ENCODE measurements around the gene PLEKHG2.

The PLEKHG2 gene

DNA sequence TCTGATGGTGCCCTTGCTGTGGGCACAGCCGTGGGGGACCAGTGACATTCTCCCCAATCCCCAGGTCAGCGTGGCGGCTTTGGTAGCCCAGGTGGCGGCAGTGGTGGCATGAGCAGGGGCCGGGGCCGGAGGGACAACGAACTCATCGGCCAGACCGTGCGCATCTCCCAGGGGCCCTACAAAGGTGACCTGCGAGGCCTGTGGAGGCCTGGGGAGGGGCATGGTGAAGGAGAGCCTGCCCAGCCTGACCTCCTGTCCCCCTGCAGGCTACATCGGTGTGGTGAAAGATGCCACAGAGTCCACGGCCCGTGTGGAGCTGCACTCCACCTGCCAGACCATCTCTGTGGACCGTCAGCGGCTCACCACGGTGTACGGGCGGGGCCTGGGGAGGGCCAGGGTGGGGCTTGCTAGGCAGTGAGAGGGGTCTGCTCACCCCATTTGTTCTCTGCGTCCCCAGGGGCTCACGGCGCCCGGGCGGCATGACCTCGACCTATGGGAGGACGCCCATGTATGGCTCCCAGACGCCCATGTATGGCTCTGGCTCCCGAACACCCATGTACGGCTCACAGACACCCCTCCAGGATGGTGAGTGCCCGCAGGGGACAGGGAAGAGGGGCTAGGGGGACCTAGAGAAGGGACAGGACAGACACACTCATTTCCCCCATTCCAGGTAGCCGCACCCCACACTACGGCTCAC lies 60.4 kb downstream of the PLEKHG2 start:
- H3K36me3 ChIP-seq (replicated peaks; ENCODE audit: insufficient read depth, low read length) = peaks cover 10% of the 10 kb centered on the region
- no peak for DNase-seq
- TF ChIP-seq, protein P1, sequence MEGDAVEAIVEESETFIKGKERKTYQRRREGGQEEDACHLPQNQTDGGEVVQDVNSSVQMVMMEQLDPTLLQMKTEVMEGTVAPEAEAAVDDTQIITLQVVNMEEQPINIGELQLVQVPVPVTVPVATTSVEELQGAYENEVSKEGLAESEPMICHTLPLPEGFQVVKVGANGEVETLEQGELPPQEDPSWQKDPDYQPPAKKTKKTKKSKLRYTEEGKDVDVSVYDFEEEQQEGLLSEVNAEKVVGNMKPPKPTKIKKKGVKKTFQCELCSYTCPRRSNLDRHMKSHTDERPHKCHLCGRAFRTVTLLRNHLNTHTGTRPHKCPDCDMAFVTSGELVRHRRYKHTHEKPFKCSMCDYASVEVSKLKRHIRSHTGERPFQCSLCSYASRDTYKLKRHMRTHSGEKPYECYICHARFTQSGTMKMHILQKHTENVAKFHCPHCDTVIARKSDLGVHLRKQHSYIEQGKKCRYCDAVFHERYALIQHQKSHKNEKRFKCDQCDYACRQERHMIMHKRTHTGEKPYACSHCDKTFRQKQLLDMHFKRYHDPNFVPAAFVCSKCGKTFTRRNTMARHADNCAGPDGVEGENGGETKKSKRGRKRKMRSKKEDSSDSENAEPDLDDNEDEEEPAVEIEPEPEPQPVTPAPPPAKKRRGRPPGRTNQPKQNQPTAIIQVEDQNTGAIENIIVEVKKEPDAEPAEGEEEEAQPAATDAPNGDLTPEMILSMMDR (IDR thresholded peaks at IDR 0.05; ENCODE audit: low read length) = no peak
- no peak for TF ChIP-seq EZH2phosphoT487 (IDR thresholded peaks at IDR 0.05; ENCODE audit: low read length)
- no peak for TF ChIP-seq EZH2 (optimal IDR thresholded peaks at IDR 0.05; ENCODE audit: low read depth, low read length)
- H2AFZ ChIP-seq (ENCODE audit: low read length) = no peak overlapping the region
- H3K9ac ChIP-seq (ENCODE audit: low read length) = no peak overlapping the region
- H3K9me3 ChIP-seq (replicated peaks; ENCODE audit: insufficient read depth, low read length) = no peaks in the 10 kb centered on the region
- no peak overlapping the region for H3K4me2 ChIP-seq (ENCODE audit: low read depth, low read length)
- H3K4me1 ChIP-seq (ENCODE audit: low read length) = no peaks in the 10 kb centered on the region
- H3F3A ChIP-seq (ENCODE audit: insufficient read depth, low read length) = 0 out of 2 replicates have a peak, but pooled peaks cover 5% of the 10 kb centered on the region
- H3K27me3 ChIP-seq (replicated peaks; ENCODE audit: insufficient read depth, low read length) = no peaks in the 10 kb centered on the region
- no peaks in the 10 kb centered on the region for H4K20me1 ChIP-seq (ENCODE audit: insufficient read depth, low read length)
- no peak overlapping the region for H3K27ac ChIP-seq (ENCODE audit: low read length)
- H3K4me3 ChIP-seq (ENCODE audit: low read length) = no peak overlapping the region
- H3K9me2 ChIP-seq (replicated peaks; ENCODE audit: insufficient read depth, low read length) = no peaks in the 10 kb centered on the region
- no peaks in the 10 kb centered on the region; the same call in 1 of the 2 replicates for H3K79me2 ChIP-seq (ENCODE audit: low read length)

- Histone ChIP-seq H3K36me3 (replicated peaks; ENCODE audit: insufficient read depth, low read length) (peaks cover 10% of the 10 kb centered on the region), H3K79me2 (ENCODE audit: low read length) (no peaks in the 10 kb centered on the region; the same call in 1 of the 2 replicates)
These were observed 61.0 kb downstream of the PLEKHG2 start for GRCh38 chr19:39473443-39473960.

GRCh38 chr19:39474139-39474620 lies 61.7 kb downstream of the PLEKHG2 start:
- no peaks in the 10 kb centered on the region for H3K27me3 ChIP-seq (replicated peaks; ENCODE audit: insufficient read depth, low read length)
- H3K79me2 ChIP-seq (ENCODE audit: low read length) = no peaks in the 10 kb centered on the region
- TF ChIP-seq, protein P1 (IDR thresholded peaks at IDR 0.05; ENCODE audit: low read length) = peak; percentile 81
- no peak for TF ChIP-seq EZH2 (optimal IDR thresholded peaks at IDR 0.05; ENCODE audit: low read depth, low read length)
- H3K4me1 ChIP-seq (ENCODE audit: low read length) = no peaks in the 10 kb centered on the region
- H2AFZ ChIP-seq (ENCODE audit: low read length) = no peak overlapping the region
- H3K4me3 ChIP-seq (ENCODE audit: low read length) = no peak overlapping the region
- 0 out of 2 replicates have a peak, but pooled peaks cover 6% of the 10 kb centered on the region for H3F3A ChIP-seq (ENCODE audit: insufficient read depth, low read length)
- no peaks in the 10 kb centered on the region for H3K9me3 ChIP-seq (replicated peaks; ENCODE audit: insufficient read depth, low read length)
- no peak overlapping the region for H3K9ac ChIP-seq (ENCODE audit: low read length)
- DNase-seq = peak; percentile 18
- H3K4me2 ChIP-seq (ENCODE audit: low read depth, low read length) = no peak overlapping the region
- H3K9me2 ChIP-seq (replicated peaks; ENCODE audit: insufficient read depth, low read length) = no peaks in the 10 kb centered on the region
- H3K27ac ChIP-seq (ENCODE audit: low read length) = no peak overlapping the region
- no peaks in the 10 kb centered on the region for H4K20me1 ChIP-seq (ENCODE audit: insufficient read depth, low read length)
- peaks cover 7% of the 10 kb centered on the region for H3K36me3 ChIP-seq (replicated peaks; ENCODE audit: insufficient read depth, low read length)

More at GRCh38 chr19:39473443-39473960, 61.0 kb downstream of the PLEKHG2 start:
- Histone ChIP-seq H3K27ac (ENCODE audit: low read length) (no peak overlapping the region), H3K9me2 (replicated peaks; ENCODE audit: insufficient read depth, low read length) (no peaks in the 10 kb centered on the region), H3K4me3 (ENCODE audit: low read length) (no peak overlapping the region), H3K4me1 (ENCODE audit: low read length) (no peaks in the 10 kb centered on the region), H3F3A (ENCODE audit: insufficient read depth, low read length) (0 out of 2 replicates have a peak, but pooled peaks cover 6% of the 10 kb centered on the region), H3K9me3 (replicated peaks; ENCODE audit: insufficient read depth, low read length) (no peaks in the 10 kb centered on the region), H3K27me3 (replicated peaks; ENCODE audit: insufficient read depth, low read length) (no peaks in the 10 kb centered on the region), H3K9ac (ENCODE audit: low read length) (no peak overlapping the region), H3K4me2 (ENCODE audit: low read depth, low read length) (no peak overlapping the region), H4K20me1 (ENCODE audit: insufficient read depth, low read length) (no peaks in the 10 kb centered on the region), H2AFZ (ENCODE audit: low read length) (no peak overlapping the region)
- DNase-seq = no peak
- TF ChIP-seq, protein P1 (IDR thresholded peaks at IDR 0.05; ENCODE audit: low read length) = no peak
- no peak for TF ChIP-seq EZH2 (optimal IDR thresholded peaks at IDR 0.05; ENCODE audit: low read depth, low read length)
- no peak for TF ChIP-seq EZH2phosphoT487 (IDR thresholded peaks at IDR 0.05; ENCODE audit: low read length)
